ENCODE results near the gene BCL11B. TPM values are rescaled to one million over a fixed set of nuclear protein-coding genes. Genes with fewer than 3 reads are reported as not detected.
A peak's percentile ranks its signal among the peaks of the same experiment; 100 is the strongest.

BCL11B gene
- total and polyA plus RNA-seq, 4 donors, result 0.20 to 2.3 (median 0.66) TPM

- TF ChIP-seq CTCF (IDR thresholded peaks at IDR 0.05; ENCODE audit: control extremely low read depth, extremely low read depth), result no peak
- 72 to 79% methylated on average over 16 of the region's 16 CpGs for WGBS, 2 donors
- Histone ChIP-seq H3K9ac (ENCODE audit: insufficient read depth in 1 of 2, low read length in 2 of 2) (no peak overlapping the region), H3K4me1 (ENCODE audit: control insufficient read depth in 5 of 5, insufficient read depth in 5 of 5, low read length in 5 of 5) (peaks cover 0 to 10% (median 3%) of the 10 kb centered on the region in 5 donors), H3K9me3 (ENCODE audit: control insufficient read depth in 4 of 4, insufficient read depth in 3 of 4, low read length in 3 of 4) (no peaks in the 10 kb centered on the region), H3K27ac (ENCODE audit: low read depth in 1 of 2, low read length in 1 of 2) (no peak overlapping the region), H3K27me3 (ENCODE audit: control insufficient read depth in 3 of 3, insufficient read depth in 3 of 3, low read length in 2 of 3) (no peaks in the 10 kb centered on the region), H3K36me3 (ENCODE audit: control insufficient read depth in 4 of 4, insufficient read depth in 4 of 4, low read length in 4 of 4) (no peaks in the 10 kb centered on the region), H3K4me3 (no peak overlapping the region)
- ATAC-seq (ENCODE audit: insufficient read depth, low FRiP score) (no peak), DNase-seq (peak in 2 of 3 donors; percentile 53 to 68)
Measured at GRCh38 chr14:99199846-99200653, 71.9 kb downstream of the BCL11B start.

- ATAC-seq (ENCODE audit: insufficient read depth, low FRiP score) (no peak), DNase-seq (no peak)
- peaks cover 0 to 10% (median 3%) of the 10 kb centered on the region in 5 donors for H3K4me1 ChIP-seq (ENCODE audit: control insufficient read depth in 5 of 5, insufficient read depth in 5 of 5, low read length in 5 of 5)
- no peak overlapping the region for H3K27ac ChIP-seq (ENCODE audit: low read depth in 1 of 2, low read length in 1 of 2)
- no peak for TF ChIP-seq CTCF (IDR thresholded peaks at IDR 0.05; ENCODE audit: control extremely low read depth, extremely low read depth)
- no peaks in the 10 kb centered on the region for H3K36me3 ChIP-seq (ENCODE audit: control insufficient read depth in 4 of 4, insufficient read depth in 4 of 4, low read length in 4 of 4)
- H3K27me3 ChIP-seq (ENCODE audit: control insufficient read depth in 3 of 3, insufficient read depth in 3 of 3, low read length in 2 of 3), result no peaks in the 10 kb centered on the region
- 88 to 89% methylated on average over 24 of the region's 24 CpGs for WGBS, 2 donors
- no peak overlapping the region for H3K9ac ChIP-seq (ENCODE audit: insufficient read depth in 1 of 2, low read length in 2 of 2)
- H3K9me3 ChIP-seq (ENCODE audit: control insufficient read depth in 4 of 4, insufficient read depth in 3 of 4, low read length in 3 of 4), result no peaks in the 10 kb centered on the region
- no peak overlapping the region for H3K4me3 ChIP-seq
Measured at GRCh38 chr14:99198746-99199502, 73.1 kb downstream of the BCL11B start.

GRCh38 chr14:99196310-99196650 lies 75.7 kb downstream of the BCL11B start:
- Histone ChIP-seq H3K36me3 (ENCODE audit: control insufficient read depth in 4 of 4, insufficient read depth in 4 of 4, low read length in 4 of 4) (no peaks in the 10 kb centered on the region), H3K9ac (ENCODE audit: insufficient read depth in 1 of 2, low read length in 2 of 2) (no peak overlapping the region), H3K27ac (ENCODE audit: low read depth in 1 of 2, low read length in 1 of 2) (no peak overlapping the region), H3K4me1 (ENCODE audit: control insufficient read depth in 5 of 5, insufficient read depth in 5 of 5, low read length in 5 of 5) (peaks cover 2 to 26% (median 12%) of the 10 kb centered on the region in 5 donors), H3K4me3 (no peak overlapping the region), H3K27me3 (ENCODE audit: control insufficient read depth in 3 of 3, insufficient read depth in 3 of 3, low read length in 2 of 3) (no peaks in the 10 kb centered on the region), H3K9me3 (ENCODE audit: control insufficient read depth in 4 of 4, insufficient read depth in 3 of 4, low read length in 3 of 4) (no peaks in the 10 kb centered on the region)
- ATAC-seq (ENCODE audit: insufficient read depth, low FRiP score), result no peak
- 88 to 94% methylated on average over 5 of the region's 5 CpGs for WGBS, 2 donors
- DNase-seq, result no peak
- TF ChIP-seq CTCF (IDR thresholded peaks at IDR 0.05; ENCODE audit: control extremely low read depth, extremely low read depth), result no peak

All from lung (tissue), 12 donors.